HG03108 (cell line): ENCODE measurements around the gene THUMPD2.

Source experiments
- ATAC-seq: cut with Tn5 transposase; IDR thresholded peaks from one replicate; pipeline ENCODE4 v1.9.1; 2021; ENCODE audit warnings: moderate library complexity; ENCODE audit not compliant: unreplicated experiment

Gene THUMPD2

DNA sequence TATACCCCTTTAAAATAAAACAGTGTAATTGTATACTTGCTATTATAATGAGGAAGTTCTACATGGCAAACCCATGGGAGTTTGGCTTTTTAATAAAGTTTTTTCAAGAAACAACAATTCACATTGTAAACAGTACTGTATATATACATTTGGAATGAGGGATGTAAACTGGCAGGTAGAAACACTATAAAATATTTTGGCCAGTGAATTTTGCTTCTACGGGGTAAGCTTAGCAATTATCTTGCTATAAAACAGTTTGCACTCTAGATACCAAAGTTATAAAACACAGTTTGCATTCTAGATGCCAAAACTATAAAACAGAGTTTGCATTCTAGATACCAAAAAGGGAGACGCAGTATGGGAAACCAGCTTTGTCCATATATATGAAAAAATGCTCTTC, 16.6 kb downstream of the THUMPD2 start:
- no peak for ATAC-seq

DNA sequence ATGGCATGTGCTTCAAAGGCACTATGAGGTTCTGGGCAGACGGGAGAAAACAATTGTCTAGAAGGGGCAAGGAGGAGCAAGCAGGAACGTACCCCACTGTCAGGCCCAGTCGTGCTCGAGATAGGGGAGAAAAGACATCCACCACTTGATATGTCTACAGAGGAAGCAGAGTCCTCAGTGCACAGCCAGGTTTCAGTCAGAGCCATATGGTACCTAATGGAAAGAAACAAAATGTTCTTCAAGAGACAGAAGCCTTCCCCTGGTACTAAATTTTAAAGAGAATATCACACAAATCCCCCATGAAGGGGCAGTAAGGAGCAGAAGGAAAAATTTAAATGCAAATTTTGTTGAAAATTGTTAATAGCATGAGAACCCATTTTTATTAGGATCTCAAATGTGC, 21.9 kb downstream of the THUMPD2 start:
- ATAC-seq = no peak

DNA sequence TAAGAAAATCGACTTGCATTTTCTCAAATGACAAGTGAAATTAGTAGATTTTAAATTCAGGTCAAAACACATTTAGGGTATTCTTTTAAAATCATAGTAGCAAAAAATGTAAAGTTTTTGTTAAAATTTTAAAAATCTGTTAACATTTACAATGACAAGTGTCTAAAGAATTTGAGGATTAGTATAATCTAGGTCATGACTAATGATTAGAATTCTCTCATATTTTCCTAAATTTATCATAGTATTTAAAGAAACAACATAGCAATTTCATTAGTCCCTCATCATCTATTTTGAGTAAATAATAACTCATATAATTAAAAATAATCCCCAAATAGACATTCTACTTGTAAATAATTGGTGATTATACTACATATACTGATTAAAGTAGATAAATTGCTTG, 23.6 kb downstream of the THUMPD2 start:
- no peak for ATAC-seq

DNA sequence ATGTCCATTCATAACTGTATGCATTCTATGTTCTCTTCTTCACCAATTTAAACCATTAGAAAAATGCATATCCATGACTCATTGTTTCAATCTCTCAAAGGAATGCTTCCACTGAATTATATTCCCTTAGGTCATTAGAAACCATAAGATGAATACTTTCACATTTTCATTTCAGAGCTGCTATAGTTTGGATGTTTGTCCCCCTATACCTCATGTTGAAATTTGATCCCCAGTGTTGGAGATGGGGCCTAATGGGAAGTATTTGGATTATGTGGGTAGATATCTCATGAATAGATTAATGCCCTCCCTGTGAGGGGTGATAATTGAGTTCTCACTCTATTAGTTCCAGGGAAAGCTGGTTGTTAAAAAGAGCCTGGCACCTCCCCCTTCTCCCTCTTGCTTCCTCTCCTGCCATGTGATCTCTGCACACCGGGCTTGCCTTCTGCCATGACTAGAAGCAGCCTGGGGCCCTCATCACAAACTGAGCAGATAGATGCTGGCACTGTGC, 35.7 kb downstream of the THUMPD2 start:
- ATAC-seq = no peak

DNA sequence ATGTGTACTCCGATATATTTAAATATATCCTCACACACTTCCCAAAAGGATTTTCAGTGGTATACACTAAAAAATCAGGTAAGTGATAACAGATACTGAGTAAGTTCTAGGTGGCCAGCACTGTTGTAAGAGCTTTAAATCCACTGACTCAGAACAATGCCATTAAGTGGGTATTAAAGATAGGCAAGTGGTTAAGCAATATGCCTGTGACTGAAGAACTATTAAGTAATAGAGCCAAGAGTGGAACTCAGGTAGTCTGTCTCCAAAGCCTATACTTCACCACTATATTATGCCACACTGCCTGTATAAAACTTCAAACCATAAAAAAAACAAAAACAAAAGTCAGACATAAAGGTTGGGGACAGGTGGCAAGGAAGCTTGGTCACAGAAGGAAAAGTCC, 37.2 kb downstream of the THUMPD2 start:
- ATAC-seq = no peak

DNA sequence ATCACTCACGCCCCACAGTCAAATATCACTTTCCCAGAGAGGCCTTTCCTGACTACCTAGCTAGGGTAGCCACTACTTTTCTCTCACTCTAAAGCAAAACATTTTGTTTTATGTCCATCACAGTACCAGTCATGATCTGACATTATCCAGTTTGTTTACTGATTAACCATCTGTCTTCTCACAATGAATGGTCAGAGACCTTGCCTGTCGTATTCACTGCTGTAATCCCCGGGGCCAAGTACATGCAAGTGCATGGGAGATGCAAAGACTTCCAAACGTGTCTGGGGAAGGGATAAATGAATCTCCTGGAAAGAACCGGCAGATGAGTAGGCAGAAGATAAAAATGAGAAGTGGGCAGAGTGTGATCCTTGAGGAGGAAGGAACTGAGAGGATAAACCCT, 39.7 kb downstream of the THUMPD2 start:
- ATAC-seq = no peak

DNA sequence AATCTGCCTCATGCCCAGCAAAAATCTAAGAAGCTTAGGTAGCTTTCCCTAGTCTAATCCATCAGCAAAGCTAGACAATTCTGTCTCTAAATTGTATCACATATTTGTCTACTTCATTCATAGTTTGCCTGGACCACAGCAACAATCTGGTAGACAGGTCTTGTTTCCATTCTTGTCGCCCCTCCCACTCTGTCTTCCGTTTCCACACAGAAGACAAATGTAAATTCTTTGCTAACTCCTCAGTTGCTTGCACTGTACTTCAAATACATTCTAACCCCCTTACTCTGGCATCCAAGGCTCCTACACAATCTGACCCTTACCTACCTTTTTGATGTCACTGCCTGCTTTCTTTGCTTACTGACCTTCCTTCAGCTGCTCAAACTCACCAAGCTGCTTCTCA, 40.1 kb downstream of the THUMPD2 start:
- ATAC-seq = no peak

DNA sequence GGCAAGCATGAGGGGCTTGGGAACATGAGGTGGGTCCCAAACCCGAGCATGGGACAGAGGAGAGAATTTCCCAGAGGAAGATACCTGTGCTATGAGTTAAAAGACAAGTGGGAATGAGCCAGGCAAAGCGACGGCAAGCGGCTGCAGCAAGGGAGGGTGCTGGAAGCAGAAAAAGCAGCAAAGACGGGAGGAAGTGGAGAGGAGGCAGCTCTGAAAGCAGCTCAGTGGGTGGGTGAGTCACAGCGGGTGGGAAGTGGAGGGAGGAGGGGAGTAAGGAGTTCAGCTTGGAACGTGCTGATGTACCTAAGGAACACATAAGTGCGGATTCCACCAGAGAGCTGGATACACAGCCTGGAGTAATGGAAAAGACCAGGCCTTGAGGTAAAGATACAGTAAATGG, 41.4 kb downstream of the THUMPD2 start:
- ATAC-seq = no peak

DNA sequence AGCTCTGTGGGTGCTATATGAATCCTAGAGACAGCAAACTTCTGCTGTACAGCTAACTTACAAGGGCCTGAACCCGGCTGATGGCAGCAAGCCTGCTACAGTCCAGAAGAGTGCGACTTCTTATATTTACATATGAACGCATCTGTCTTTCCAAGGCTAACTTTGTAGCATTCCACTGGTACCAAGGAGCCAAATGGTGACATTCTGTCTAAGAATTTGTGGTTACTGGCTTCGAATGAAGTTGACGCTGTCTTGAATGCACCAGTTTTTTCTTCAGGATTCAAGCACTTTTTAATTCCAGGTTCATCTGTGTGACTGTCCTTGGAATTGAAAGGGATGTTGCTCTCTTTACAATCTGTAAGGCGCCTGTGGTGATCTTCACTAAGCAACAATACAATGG, 42.4 kb downstream of the THUMPD2 start:
- no peak for ATAC-seq

DNA sequence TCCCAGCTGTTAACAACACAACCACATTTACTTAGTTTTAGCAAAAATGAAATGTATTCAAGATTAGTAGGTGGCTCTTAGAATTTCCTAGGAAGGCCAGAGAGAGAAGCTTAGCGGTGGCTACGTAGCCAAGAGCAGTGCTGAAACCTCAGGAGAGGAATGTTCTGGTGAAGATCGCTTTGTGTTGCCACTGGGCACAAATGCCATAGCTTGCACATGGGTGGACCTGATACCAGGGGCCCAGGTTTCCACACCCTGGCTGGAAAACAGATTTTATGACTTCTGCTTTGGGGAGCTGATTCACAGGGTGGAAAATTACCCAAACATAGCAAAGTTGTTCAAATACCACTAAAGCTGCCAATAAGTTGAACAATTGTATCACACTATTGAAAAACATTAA, 43.4 kb downstream of the THUMPD2 start:
- no peak for ATAC-seq

DNA sequence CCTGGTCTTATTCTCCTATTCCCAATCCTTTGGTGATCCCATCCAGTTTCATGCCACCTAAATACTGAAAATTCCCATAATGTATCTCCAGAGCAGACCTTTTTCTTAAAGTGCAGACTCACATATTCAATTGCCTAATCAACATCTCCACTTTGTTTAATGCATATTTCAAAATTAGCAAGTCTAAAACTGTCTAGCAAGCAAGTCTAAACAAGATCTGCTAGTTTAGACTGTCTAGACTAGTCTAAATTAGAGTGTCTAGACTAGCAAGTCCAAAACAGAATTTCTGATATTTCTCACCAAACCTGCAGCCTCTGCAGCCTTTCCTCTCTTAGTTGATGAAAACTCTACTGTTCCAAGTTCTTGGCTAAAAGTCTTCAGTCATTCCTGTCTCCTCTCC, 44.6 kb downstream of the THUMPD2 start:
- ATAC-seq = no peak

DNA sequence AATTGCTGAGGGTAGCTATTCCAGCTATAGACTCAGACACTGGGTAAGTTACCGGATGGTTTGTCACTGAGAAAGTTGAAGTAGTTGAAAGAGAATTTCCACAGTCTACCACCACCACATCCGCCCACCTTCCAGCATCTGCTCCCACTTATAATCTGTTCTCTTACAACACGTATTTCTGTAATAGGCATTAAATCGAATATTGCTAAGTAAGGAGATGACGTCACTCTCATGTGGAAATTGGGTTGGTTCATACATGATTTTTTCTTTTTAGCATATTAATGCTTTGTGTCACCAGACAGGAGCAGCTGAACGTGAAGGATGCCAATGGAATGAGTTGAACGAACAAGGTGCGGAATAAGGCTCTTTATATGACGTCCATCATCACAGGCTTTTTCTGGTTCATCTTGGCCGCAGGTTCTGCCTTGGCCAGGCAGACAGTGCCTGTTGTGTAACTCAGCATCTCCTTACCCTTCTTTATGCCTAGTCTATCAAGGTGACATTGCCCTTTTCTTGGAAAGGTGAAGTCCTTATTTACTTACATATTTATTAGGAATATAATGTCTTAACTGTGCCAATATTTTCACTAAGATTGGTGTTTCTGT, 45.9 kb downstream of the THUMPD2 start:
- no peak for ATAC-seq

DNA sequence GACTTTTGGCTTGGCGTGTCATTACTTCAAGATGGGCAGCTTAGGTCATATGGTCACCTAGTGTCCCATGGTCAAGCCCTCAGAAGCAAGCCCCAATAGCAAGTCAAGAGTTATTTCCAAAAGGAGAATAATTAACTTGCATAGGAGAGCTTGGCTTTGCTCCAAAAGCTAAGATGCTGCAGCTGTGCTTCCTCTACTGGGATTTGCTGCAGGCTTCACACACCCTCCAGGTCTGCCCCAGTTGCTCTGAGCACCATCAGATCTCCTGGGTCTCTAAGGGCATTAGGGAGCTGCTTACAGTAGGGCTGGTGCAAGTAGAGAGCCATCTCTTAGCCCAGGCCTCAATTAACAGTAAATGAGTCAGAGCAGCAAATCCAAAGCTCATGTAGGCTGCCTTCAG, 46.6 kb downstream of the THUMPD2 start:
- no peak for ATAC-seq

DNA sequence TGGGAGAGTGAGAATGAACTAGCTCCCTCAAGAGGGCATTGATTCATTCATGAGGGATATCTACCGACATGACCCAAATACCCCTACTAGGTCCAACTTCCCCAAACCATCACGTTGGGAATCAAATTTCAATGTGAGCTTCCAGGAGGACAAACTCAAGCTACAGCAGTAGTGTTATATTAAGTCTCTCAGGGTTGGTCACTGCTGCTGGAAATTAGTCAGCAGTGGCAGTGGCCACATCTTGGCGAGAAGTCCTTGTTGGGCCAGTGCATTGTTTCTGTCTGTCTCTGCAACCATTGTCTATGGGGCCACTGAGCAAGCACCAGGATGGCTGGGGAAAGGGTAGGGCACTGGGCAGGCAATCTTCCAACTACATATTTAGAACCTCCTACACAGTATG, 47.5 kb downstream of the THUMPD2 start:
- no peak for ATAC-seq

DNA sequence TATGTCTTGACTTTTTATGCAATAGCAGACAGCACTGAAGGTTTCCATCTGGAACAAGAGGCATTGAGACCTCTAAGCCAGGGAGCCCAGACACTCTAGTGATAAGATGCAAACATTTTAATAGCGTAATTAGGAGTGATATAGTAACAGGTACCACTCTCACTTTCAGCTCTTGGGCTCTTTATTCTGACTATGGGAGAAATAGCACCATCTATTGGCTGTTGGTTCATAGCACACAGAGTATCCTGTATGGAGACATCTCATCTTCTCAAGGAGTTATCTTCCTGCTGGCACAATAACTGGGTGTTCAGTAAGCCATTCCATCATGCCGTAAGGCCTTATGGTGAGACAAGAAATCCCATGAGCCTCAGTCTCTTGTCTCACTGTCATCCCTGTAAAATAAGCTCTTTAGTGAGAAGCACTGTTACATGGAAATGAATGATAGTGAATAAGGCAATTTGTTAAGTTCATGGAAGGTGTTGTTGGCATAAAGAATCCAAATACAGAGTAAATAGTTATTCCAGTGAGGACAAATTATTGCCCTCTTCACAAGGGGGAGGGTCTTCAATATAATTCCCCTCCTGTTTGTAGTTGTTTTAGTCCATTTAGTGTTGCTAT, 48.3 kb downstream of the THUMPD2 start:
- ATAC-seq = no peak

DNA sequence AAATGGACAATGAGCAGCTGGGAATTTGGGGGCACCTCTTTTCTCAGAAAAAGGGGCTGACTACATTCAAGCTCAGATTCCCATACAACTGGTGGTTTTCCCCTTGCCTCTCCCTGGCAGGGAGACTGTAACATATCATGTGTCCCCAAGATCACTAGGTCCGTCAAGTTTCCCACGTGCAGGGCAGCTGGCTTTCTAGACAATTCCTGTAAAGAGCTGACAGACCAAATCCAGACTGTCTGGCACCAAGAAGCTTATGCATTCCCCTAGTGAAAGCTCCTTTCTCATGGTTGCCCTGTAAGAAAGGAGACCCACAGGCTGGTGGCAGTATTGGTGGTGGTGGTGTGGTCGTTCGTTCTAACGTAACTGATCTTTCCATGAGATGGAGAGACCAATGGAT, 48.8 kb downstream of the THUMPD2 start:
- ATAC-seq = no peak

DNA sequence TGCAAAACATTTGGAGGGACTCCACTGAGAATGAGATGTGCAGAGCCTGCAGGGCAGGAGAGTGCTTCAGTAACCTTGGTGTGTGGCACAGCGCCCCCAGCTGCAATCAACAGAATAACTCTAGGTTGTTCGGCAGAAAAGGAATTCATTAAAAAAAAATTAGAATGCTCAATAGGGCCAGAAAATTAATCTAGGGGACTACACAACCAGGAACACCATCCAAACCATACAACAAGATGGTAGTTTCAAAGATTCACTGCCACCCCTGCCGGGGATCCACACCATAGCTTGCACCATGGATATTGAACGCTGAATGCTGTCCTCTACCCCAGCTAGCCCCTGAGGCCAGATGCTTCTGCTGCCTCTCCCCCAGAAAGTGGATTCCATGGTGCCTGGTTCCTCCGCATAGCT, 50.1 kb downstream of the THUMPD2 start:
- no peak for ATAC-seq

DNA sequence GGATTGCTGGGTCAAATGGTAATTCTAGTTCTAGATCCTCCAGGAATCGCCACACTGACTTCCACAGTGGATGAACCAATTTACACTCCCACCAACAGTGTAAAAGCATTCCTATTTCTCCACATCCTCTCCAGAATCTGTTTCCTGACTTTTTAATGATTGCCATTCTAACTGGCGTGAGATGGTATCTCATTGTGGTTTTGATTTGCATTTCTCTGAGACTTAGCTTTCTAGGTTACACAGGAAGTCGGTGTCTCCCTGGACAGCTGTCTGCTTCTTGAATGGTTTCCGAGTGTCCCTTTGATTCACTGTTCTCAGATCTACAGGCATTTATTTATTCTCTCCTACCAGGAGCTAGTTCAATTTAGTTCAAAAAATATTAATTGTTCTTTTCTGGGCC, 51.0 kb downstream of the THUMPD2 start:
- ATAC-seq = peak; percentile 39

DNA sequence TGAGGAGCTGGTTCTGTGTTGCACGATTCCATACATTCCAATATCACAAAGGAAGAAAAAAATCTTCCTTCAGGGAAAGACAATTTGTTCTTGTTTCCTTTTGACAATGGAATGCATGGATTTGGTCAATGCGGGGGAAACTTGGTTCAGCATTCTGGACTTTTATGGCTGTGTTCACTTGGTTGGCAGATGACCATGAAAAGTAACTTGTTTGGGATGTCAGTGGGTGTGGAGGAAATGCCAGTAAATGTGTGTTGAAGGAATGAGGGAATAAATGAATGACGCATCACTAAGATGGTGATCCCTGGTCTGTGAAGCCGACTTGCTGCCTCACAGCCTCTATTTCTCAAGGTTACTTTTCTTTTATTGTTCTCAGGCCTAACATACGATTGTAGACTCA, 53.7 kb downstream of the THUMPD2 start:
- ATAC-seq = no peak

DNA sequence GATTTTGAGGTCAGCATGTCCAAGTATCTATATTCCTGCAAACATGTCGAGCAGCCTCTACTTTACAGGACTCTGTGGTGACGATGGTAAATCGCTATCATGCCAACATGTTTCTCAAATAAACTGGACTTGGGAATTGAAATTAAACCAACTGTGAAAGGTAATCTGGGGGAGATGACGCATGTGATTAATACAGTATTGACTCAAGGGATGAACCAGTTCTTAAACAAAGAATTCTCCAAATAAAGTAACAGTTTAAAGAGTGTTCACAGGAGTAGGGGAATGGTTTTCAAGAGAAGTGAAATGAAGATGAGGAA, 54.3 kb downstream of the THUMPD2 start:
- no peak for ATAC-seq

DNA sequence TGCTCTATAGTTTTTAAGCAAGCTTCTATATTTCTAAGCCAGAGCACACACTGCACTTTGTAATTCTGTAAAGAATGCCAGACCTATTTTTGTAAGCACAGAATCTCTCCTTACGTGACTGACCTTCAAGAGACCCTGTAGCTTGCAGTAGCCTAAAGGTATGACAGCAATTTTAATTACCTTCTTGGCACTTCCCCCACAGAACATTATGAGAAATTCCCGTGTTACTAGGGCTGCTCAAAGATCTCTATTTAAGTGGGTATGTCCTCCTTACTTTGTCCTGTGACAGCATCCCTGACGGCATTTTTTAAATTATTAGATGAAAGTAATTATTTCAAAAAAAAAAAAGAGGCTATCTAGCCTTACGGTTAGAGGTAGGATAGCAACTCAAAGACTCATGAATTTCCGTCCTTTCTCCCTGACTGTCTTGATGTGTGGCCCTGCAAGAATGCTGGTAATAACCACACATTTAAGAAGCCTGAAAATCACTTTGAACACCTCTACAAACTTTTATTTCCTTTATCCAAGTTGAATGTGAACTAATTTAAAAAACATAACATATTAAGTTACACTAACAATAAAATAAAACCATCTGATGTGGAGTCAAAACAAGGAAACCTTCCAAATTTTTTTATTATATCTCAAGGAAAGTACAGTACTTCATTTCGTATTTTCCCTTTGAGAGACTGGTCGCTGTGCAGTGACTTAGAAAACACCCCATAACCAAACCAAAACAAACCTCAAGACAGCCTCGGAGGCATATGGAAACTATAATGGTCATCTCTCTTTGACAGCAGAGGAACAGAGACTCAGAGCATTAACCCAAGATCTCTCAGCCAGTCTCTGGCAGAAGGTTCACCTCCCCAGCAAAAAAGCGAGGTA, 54.9 kb downstream of the THUMPD2 start:
- no peak for ATAC-seq

DNA sequence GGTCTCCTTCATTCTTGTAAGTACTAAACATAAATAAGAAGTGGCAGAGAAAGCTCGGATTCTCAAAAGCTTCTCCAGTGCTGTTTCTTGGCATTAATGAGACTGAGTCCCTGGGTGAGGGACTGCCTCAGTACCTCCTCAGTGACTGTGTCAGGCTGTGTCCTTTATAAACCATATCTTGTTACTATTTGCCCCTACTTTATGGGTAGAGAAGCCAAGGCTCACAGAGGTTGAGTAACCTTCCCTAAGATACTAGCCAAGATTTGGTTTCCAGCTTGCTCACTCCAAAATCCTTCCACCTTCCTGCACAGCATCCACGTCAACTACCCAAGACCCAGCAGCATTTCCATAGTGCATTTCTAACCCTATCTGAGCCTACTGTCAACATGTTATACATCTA, 55.6 kb downstream of the THUMPD2 start:
- no peak for ATAC-seq
